Mucosa of descending colon (tissue), 3 donors: Measurements from ENCODE around the gene PAPLN. TPM values are rescaled to one million over a fixed set of nuclear protein-coding genes. Genes with fewer than 3 reads are reported as not detected.

Experiments used
- ATAC-seq: fragments of 200-7000 bp; cut with Tn5 transposase; one replicate; pipeline ENCODE4 v1.9.1; 2020; ENCODE audit warnings: mild to moderate bottlenecking, moderate library complexity
- DNase-seq, 3 donors: peaks; one replicate each; pipeline ENCODE4 v3.0.0-alpha.2; 2020
- H3K36me3 ChIP-seq: fragments of 200-600 bp; one replicate; pipeline ENCODE4 v1.8.0; 2021; ENCODE audit warnings: low read depth, mild to moderate bottlenecking
- H3K4me1 ChIP-seq: fragments of 200-600 bp; one replicate; pipeline ENCODE4 v1.8.0; 2021; ENCODE audit warnings: low read depth, mild to moderate bottlenecking
- H3K4me3 ChIP-seq: fragments of 200-600 bp; one replicate; pipeline ENCODE4 v1.8.0; 2021; ENCODE audit warnings: mild to moderate bottlenecking
- H3K9me3 ChIP-seq: fragments of 200-600 bp; one replicate; pipeline ENCODE4 v1.8.0; 2021; ENCODE audit warnings: mild to moderate bottlenecking
- intact Hi-C, 2 donors: fragments of 100-400 bp; cut with DNase I in 1 of 2; cut with micrococcal nuclease in 1 of 2; formaldehyde crosslinking; loops; one replicate each; pipeline versions ENCODE4 v1.11.0 to v1.11.1; 2022; cut with DNase I, micrococcal nuclease
- total RNA-seq, 3 donors: library from RNA; stranded (reverse); fragmentation: NEBNext Ultra II Directional in 2 of 3; extraction: Animal tissue kit (Norgen Biotek cat#: 25700) in 2 of 3; gene quantifications; one replicate each; pipeline versions ENCODE4 v1.2.1 to v1.2.4, GENCODE V29; 2021 to 2023
- TF ChIP-seq, protein P1 (sequence below): fragments of 200-600 bp; IDR thresholded peaks from one replicate; pipeline ENCODE4 v1.8.0; 2022; ENCODE audit warnings: antibody characterized with exemption, mild to moderate bottlenecking
- donor health status: DM: no; HTN: no; CAD: no; lungs with moderate emphysema.
- donor health status: DM: no; HTN: no; CAD: no.
- donor health status: DM: no; HTN: yes; CAD: no.

The PAPLN gene
- total RNA-seq, 3 donors from 2014 or later = 4.9 to 22.5 (median 5.6) TPM

- H3K9me3 ChIP-seq = no peaks in the 10 kb centered on the region
- no peak overlapping the region for H3K4me3 ChIP-seq
- TF ChIP-seq, protein P1, sequence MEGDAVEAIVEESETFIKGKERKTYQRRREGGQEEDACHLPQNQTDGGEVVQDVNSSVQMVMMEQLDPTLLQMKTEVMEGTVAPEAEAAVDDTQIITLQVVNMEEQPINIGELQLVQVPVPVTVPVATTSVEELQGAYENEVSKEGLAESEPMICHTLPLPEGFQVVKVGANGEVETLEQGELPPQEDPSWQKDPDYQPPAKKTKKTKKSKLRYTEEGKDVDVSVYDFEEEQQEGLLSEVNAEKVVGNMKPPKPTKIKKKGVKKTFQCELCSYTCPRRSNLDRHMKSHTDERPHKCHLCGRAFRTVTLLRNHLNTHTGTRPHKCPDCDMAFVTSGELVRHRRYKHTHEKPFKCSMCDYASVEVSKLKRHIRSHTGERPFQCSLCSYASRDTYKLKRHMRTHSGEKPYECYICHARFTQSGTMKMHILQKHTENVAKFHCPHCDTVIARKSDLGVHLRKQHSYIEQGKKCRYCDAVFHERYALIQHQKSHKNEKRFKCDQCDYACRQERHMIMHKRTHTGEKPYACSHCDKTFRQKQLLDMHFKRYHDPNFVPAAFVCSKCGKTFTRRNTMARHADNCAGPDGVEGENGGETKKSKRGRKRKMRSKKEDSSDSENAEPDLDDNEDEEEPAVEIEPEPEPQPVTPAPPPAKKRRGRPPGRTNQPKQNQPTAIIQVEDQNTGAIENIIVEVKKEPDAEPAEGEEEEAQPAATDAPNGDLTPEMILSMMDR = no peak
- H3K4me1 ChIP-seq = no peaks in the 10 kb centered on the region
- no peak for DNase-seq
- intact Hi-C loops = no loop called here
- H3K36me3 ChIP-seq = no peaks in the 10 kb centered on the region
- no peak for ATAC-seq
Measured at GRCh38 chr14:73289308-73289707, 52.0 kb downstream of the PAPLN start.

DNA sequence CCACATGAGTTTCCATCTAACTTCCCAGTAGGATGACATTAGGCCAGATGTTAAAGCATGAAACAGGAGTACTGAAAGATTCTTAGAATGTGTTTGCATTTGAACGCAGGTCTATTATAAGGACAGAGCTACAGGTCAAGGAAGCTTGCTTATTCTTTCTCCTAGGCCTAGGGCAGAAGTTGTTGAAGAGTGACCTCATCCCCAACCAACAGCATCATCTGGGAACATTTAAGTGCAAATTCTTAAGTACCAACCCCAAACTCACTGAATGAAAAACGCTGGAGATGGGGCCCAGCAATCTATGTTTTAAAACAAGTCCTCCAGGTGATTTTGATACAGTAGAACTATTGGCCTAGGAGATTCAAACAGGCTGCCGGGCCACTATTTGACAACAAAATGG is 52.4 kb downstream of the PAPLN start:
- H3K4me3 ChIP-seq = no peak overlapping the region
- no peaks in the 10 kb centered on the region for H3K4me1 ChIP-seq
- no peak for DNase-seq
- TF ChIP-seq, protein P1 = no peak
- no peaks in the 10 kb centered on the region for H3K36me3 ChIP-seq
- no peaks in the 10 kb centered on the region for H3K9me3 ChIP-seq
- no peak for ATAC-seq
- intact Hi-C loops = loop anchor here in 1 of 2 donors (5.0 kb wide), 1 partner anchor 178 kb away; no protein-coding TSS in a partner anchor

GRCh38 chr14:73290279-73290678 is 53.0 kb downstream of the PAPLN start:
- TF ChIP-seq, protein P1 = no peak
- ATAC-seq (no peak), DNase-seq (no peak)
- intact Hi-C loops = loop anchor here in 1 of 2 donors (5.0 kb wide), 1 partner anchor 177 kb away; no protein-coding TSS in a partner anchor
- H3K4me3 ChIP-seq = no peak overlapping the region
- H3K4me1 ChIP-seq = peaks cover under 1% of the 10 kb centered on the region
- no peaks in the 10 kb centered on the region for H3K36me3 ChIP-seq
- no peaks in the 10 kb centered on the region for H3K9me3 ChIP-seq

GRCh38 chr14:73293782-73294781 is 56.8 kb downstream of the PAPLN start:
- no peak for DNase-seq
- intact Hi-C loops = loop anchor here in 1 of 2 donors (5.0 kb wide), 1 partner anchor 173 kb away; no protein-coding TSS in a partner anchor
- Histone ChIP-seq H3K36me3 (no peaks in the 10 kb centered on the region), H3K4me3 (no peak overlapping the region), H3K9me3 (no peaks in the 10 kb centered on the region), H3K4me1 (peaks cover 35% of the 10 kb centered on the region)
- ATAC-seq = no peak
- TF ChIP-seq, protein P1 = no peak

DNA sequence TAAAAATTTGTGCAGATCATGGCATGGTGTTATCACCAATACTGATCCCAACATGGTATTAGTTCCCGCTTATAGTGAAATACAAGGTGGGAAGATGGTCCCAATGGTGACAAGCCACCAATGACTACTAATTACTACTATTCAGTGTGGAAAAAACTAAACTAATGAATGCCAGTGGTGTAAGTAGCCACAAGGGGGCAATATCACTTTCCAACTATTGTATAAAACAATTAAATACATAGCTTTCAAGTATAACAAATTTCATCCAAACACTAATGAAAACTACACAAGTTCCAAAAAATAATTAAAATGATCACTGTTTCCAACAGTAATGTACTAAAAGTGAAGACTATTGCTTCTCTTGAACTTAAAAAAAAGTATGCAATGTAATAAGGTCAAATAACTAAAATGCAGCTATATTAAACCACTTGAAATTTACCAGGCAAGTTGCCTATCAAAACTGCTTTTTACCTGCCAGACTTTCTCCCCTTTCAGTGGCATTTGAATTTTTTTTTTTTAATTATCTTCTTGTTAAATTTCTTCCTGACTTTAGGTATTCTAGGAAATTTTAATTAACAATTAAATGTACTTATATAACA is 58.0 kb downstream of the PAPLN start:
- Histone ChIP-seq H3K36me3 (no peaks in the 10 kb centered on the region), H3K9me3 (no peaks in the 10 kb centered on the region), H3K4me3 (no peak overlapping the region), H3K4me1 (peaks cover 43% of the 10 kb centered on the region)
- intact Hi-C loops = loop anchor here in 1 of 2 donors (5.0 kb wide), 1 partner anchor 177 kb away; no protein-coding TSS in a partner anchor
- TF ChIP-seq, protein P1 = peak; percentile 33
- peak in 1 of 3 donors; percentile 64 for DNase-seq
- ATAC-seq = peak; percentile 55
